ENCODE data around the gene YIF1B. TPM values are rescaled to one million over a fixed set of nuclear protein-coding genes. Genes with fewer than 3 reads are reported as not detected.
"Not testable (repeated sequence)": the region's sequence is repeated elsewhere in the genome, so short reads cannot be mapped to it uniquely, and the experiment has no call there.

The YIF1B gene
- 10 to 100 TPM; 19.5 to 25.8 TPM for total RNA-seq
- polyA plus RNA-seq = 10 to 100 TPM; 24.9 to 75.9 TPM
- long read RNA-seq, donor 1, transcript YIF1B-201 (8 exons, 964 nt) = minor isoform, 5 of 60 reads
- long read RNA-seq, donor 1, transcript YIF1B-216 (8 exons, 1,181 nt) = major isoform, 26 of 60 reads
- long read RNA-seq, donor 1, transcript YIF1B-203 (8 exons, 1,225 nt) = minor isoform, 12 of 60 reads
- long read RNA-seq, donor 1, partial matches to known transcripts = 1 of 60 reads
- long read RNA-seq, donor 1, other reads (novel, unspliced or antisense) = 12 of 60 reads
- long read RNA-seq, donor 2, transcript YIF1B-216 (8 exons, 1,181 nt) = major isoform, 6 of 19 reads
- long read RNA-seq, donor 2, partial matches to known transcripts = 1 of 19 reads
- long read RNA-seq, donor 2, other reads (novel, unspliced or antisense) = 6 of 19 reads

GRCh38 chr19:38315657-38316476 lies at the start of gene YIF1B:
Gene YIF1B, minus strand, starts transcription at chr19:38315947. Its CDS starts 30 bp downstream, at chr19:38315917.
- ATAC-seq (ENCODE audit: low FRiP score) = peak; percentile 96

GRCh38 chr19:38362946-38363688 lies 47.4 kb upstream of the YIF1B start:
- H3K4me3 ChIP-seq (ENCODE audit: low read length in 2 of 2); H3K27ac ChIP-seq (ENCODE audit: low read depth in 1 of 2, low read length in 2 of 2); H3K27me3 ChIP-seq (ENCODE audit: control insufficient read depth in 1 of 2, insufficient read depth in 2 of 2, low read length in 1 of 2); H3K4me1 ChIP-seq (ENCODE audit: control insufficient read depth in 1 of 2, insufficient read depth in 2 of 2, low read length in 2 of 2); ATAC-seq (ENCODE audit: low FRiP score); H3K9me3 ChIP-seq (ENCODE audit: control insufficient read depth, low read length); intact Hi-C loops (cut with DNase I); H3K36me3 ChIP-seq (ENCODE audit: control insufficient read depth in 1 of 2, insufficient read depth in 2 of 2, low read length in 1 of 2); DNase-seq: not testable (repeated sequence)
- WGBS, 2 donors = 80 to 81% methylated on average over 15 of the region's 16 CpGs

More at GRCh38 chr19:38315657-38316476, at the start of gene YIF1B:
- H3K27ac ChIP-seq (ENCODE audit: low read depth in 1 of 2, low read length in 2 of 2) = peak within 1 kb of the TSS; percentile 20 to 43
- intact Hi-C loops (cut with DNase I) = loop anchor here (5.0 kb wide), 2 partner anchors 49 to 74 kb away; no protein-coding TSS in a partner anchor
- DNase-seq = peak; percentile 98
- peak within 1 kb of the TSS; percentile 33 to 44 for H3K4me3 ChIP-seq (ENCODE audit: low read length in 2 of 2)
- H3K27me3 ChIP-seq (ENCODE audit: control insufficient read depth in 1 of 2, insufficient read depth in 2 of 2, low read length in 1 of 2) = no peaks in the 10 kb centered on the region
- H3K36me3 ChIP-seq (ENCODE audit: control insufficient read depth in 1 of 2, insufficient read depth in 2 of 2, low read length in 1 of 2) = no peaks in the 10 kb centered on the region
- whole genome bisulfite sequencing, 2 donors = 1% methylated on average over 60 to 64 of the region's 64 CpGs
- H3K4me1 ChIP-seq (ENCODE audit: control insufficient read depth in 1 of 2, insufficient read depth in 2 of 2, low read length in 2 of 2) = no peaks in the 10 kb centered on the region
- no peaks in the 10 kb centered on the region for H3K9me3 ChIP-seq (ENCODE audit: control insufficient read depth, low read length)

GRCh38 chr19:38362076-38362945 lies 46.6 kb upstream of the YIF1B start:
- intact Hi-C loops (cut with DNase I) = no loop called here
- peak; percentile 92 to 94 for DNase-seq
- H3K27ac ChIP-seq (ENCODE audit: low read depth in 1 of 2, low read length in 2 of 2) = no peak overlapping the region
- peak overlapping the region; percentile 16 to 28 for H3K4me3 ChIP-seq (ENCODE audit: low read length in 2 of 2)
- H3K27me3 ChIP-seq (ENCODE audit: control insufficient read depth in 1 of 2, insufficient read depth in 2 of 2, low read length in 1 of 2) = no peaks in the 10 kb centered on the region
- peak; percentile 66 for ATAC-seq (ENCODE audit: low FRiP score)
- 1% methylated on average over 68 of the region's 68 CpGs for WGBS, 2 donors
- no peaks in the 10 kb centered on the region for H3K9me3 ChIP-seq (ENCODE audit: control insufficient read depth, low read length)
- no peaks in the 10 kb centered on the region for H3K36me3 ChIP-seq (ENCODE audit: control insufficient read depth in 1 of 2, insufficient read depth in 2 of 2, low read length in 1 of 2)
- H3K4me1 ChIP-seq (ENCODE audit: control insufficient read depth in 1 of 2, insufficient read depth in 2 of 2, low read length in 2 of 2) = no peaks in the 10 kb centered on the region

- 0 to 1% methylated on average over 35 to 37 of the region's 37 CpGs for WGBS, 2 donors
- H3K4me1 ChIP-seq (ENCODE audit: control insufficient read depth in 1 of 2, insufficient read depth in 2 of 2, low read length in 2 of 2) = no peaks in the 10 kb centered on the region
- H3K4me3 ChIP-seq (ENCODE audit: low read length in 2 of 2) = peak overlapping the region; percentile 16 to 28
- no peak overlapping the region for H3K27ac ChIP-seq (ENCODE audit: low read depth in 1 of 2, low read length in 2 of 2)
- H3K9me3 ChIP-seq (ENCODE audit: control insufficient read depth, low read length) = no peaks in the 10 kb centered on the region
- intact Hi-C loops (cut with DNase I) = no loop called here
- H3K36me3 ChIP-seq (ENCODE audit: control insufficient read depth in 1 of 2, insufficient read depth in 2 of 2, low read length in 1 of 2) = no peaks in the 10 kb centered on the region
- H3K27me3 ChIP-seq (ENCODE audit: control insufficient read depth in 1 of 2, insufficient read depth in 2 of 2, low read length in 1 of 2) = no peaks in the 10 kb centered on the region
- DNase-seq (peak; percentile 89), ATAC-seq (ENCODE audit: low FRiP score) (peak; percentile 87)
Observed at GRCh38 chr19:38361633-38362075, 45.9 kb upstream of the YIF1B start.

- ATAC-seq (ENCODE audit: low FRiP score) = no peak
Observed at GRCh38 chr19:38360839-38361631, 45.3 kb upstream of the YIF1B start.

GRCh38 chr19:38360351-38360750 lies 44.6 kb upstream of the YIF1B start:
- intact Hi-C loops (cut with DNase I) = no loop called here
- H3K4me1 ChIP-seq (ENCODE audit: control insufficient read depth in 1 of 2, insufficient read depth in 2 of 2, low read length in 2 of 2) = no peaks in the 10 kb centered on the region
- ATAC-seq (ENCODE audit: low FRiP score) (no peak), DNase-seq (no peak)
- 77 to 83% methylated on average over 9 of the region's 9 CpGs for WGBS, 2 donors
- no peak overlapping the region for H3K4me3 ChIP-seq (ENCODE audit: low read length in 2 of 2)
- no peak overlapping the region for H3K27ac ChIP-seq (ENCODE audit: low read depth in 1 of 2, low read length in 2 of 2)
- H3K9me3 ChIP-seq (ENCODE audit: control insufficient read depth, low read length) = no peaks in the 10 kb centered on the region
- H3K27me3 ChIP-seq (ENCODE audit: control insufficient read depth in 1 of 2, insufficient read depth in 2 of 2, low read length in 1 of 2) = no peaks in the 10 kb centered on the region
- no peaks in the 10 kb centered on the region for H3K36me3 ChIP-seq (ENCODE audit: control insufficient read depth in 1 of 2, insufficient read depth in 2 of 2, low read length in 1 of 2)

More at GRCh38 chr19:38360839-38361631, 45.3 kb upstream of the YIF1B start:
- DNase-seq = no peak
- Histone ChIP-seq H3K4me3 (ENCODE audit: low read length in 2 of 2) (peak overlapping the region in 1 of 2 donors; percentile 16), H3K9me3 (ENCODE audit: control insufficient read depth, low read length) (no peaks in the 10 kb centered on the region), H3K4me1 (ENCODE audit: control insufficient read depth in 1 of 2, insufficient read depth in 2 of 2, low read length in 2 of 2) (no peaks in the 10 kb centered on the region), H3K27ac (ENCODE audit: low read depth in 1 of 2, low read length in 2 of 2) (no peak overlapping the region), H3K36me3 (ENCODE audit: control insufficient read depth in 1 of 2, insufficient read depth in 2 of 2, low read length in 1 of 2) (no peaks in the 10 kb centered on the region), H3K27me3 (ENCODE audit: control insufficient read depth in 1 of 2, insufficient read depth in 2 of 2, low read length in 1 of 2) (no peaks in the 10 kb centered on the region)
- intact Hi-C loops (cut with DNase I) = no loop called here
- 21 to 22% methylated on average over 23 of the region's 23 CpGs for WGBS, 2 donors

- Histone ChIP-seq H3K4me1 (ENCODE audit: control insufficient read depth in 1 of 2, insufficient read depth in 2 of 2, low read length in 2 of 2) (no peaks in the 10 kb centered on the region), H3K27ac (ENCODE audit: low read depth in 1 of 2, low read length in 2 of 2) (no peak overlapping the region), H3K9me3 (ENCODE audit: control insufficient read depth, low read length) (no peaks in the 10 kb centered on the region), H3K4me3 (ENCODE audit: low read length in 2 of 2) (no peak overlapping the region), H3K27me3 (ENCODE audit: control insufficient read depth in 1 of 2, insufficient read depth in 2 of 2, low read length in 1 of 2) (no peaks in the 10 kb centered on the region), H3K36me3 (ENCODE audit: control insufficient read depth in 1 of 2, insufficient read depth in 2 of 2, low read length in 1 of 2) (no peaks in the 10 kb centered on the region)
- ATAC-seq (ENCODE audit: low FRiP score) = no peak
- intact Hi-C loops (cut with DNase I) = no loop called here
- 46 to 47% methylated on average over 18 of the region's 18 CpGs for WGBS, 2 donors
- DNase-seq = no peak
Observed at GRCh38 chr19:38359242-38360021, 43.7 kb upstream of the YIF1B start.
